ENCODE results near the gene TRPM3.

Gene TRPM3

DNA sequence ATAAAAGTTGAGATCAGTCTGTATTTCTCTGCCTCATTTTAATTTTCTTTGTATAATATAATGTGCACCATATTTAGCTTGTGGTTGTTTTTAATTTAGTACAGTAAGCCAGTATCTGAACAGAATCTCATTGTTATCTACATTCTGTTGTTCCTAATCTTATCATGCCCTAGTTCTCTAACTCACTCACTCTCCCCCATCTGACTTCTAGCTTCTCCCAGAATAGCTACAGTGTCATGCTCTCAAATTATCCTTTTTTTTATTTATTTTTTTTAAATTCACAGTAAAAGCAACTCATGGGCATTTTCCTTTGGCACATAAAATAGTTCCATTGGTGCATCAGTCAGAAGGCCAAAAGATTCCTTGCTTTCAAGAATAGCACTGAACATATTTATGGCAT is 156.6 kb downstream of the TRPM3 start:
- peak in 1 of 2 donors; percentile 13 for DNase-seq
- H3K23ac ChIP-seq (ENCODE audit: low read length): no peak overlapping the region
- H3K9ac ChIP-seq (ENCODE audit: low read length): no peak overlapping the region
- no peaks in the 10 kb centered on the region for H3K27me3 ChIP-seq (ENCODE audit: insufficient read depth, low read length)
- H3K4me1 ChIP-seq (ENCODE audit: control insufficient read depth in 1 of 2, insufficient read depth in 2 of 2, low read length in 2 of 2): peaks cover 0 to 2% of the 10 kb centered on the region in 2 experiments
- no peaks in the 10 kb centered on the region for H3K79me2 ChIP-seq (ENCODE audit: control insufficient read depth, insufficient read depth, low read length, poor library complexity)
- H4K12ac ChIP-seq (ENCODE audit: low read depth, low read length): no peak overlapping the region
- no peaks in the 10 kb centered on the region for H3K79me1 ChIP-seq (ENCODE audit: low read length)
- no peak overlapping the region for H2AFZ ChIP-seq (ENCODE audit: insufficient read depth, low read length, poor library complexity)
- no peaks in the 10 kb centered on the region for H3K36me3 ChIP-seq (ENCODE audit: control insufficient read depth in 1 of 2, insufficient read depth in 2 of 2, low read length in 2 of 2)
- no peak overlapping the region for H2BK120ac ChIP-seq (ENCODE audit: insufficient read depth, low read length, poor library complexity)
- no peak overlapping the region for H2AK5ac ChIP-seq (ENCODE audit: low read length)
- H4K91ac ChIP-seq (ENCODE audit: low read depth, low read length): no peak overlapping the region
- H3K18ac ChIP-seq (ENCODE audit: low read length): no peak overlapping the region
- no peak overlapping the region for H3K4me2 ChIP-seq (ENCODE audit: low read length)
- H3K9me3 ChIP-seq (ENCODE audit: insufficient read depth, low read depth, low read length): no peaks in the 10 kb centered on the region
- H2BK5ac ChIP-seq (ENCODE audit: low read depth, low read length, poor library complexity): no peak overlapping the region
- H2BK12ac ChIP-seq (ENCODE audit: low read length): no peak overlapping the region
- H3K14ac ChIP-seq (ENCODE audit: low read length): no peak overlapping the region
- H3K4ac ChIP-seq (ENCODE audit: low read depth, low read length): no peak overlapping the region
- H4K8ac ChIP-seq (ENCODE audit: low read depth, low read length): no peak overlapping the region
- no peak overlapping the region for H3K27ac ChIP-seq (ENCODE audit: low read depth, low read length)
- no peak overlapping the region for H3K4me3 ChIP-seq (ENCODE audit: low read depth, low read length)

DNA sequence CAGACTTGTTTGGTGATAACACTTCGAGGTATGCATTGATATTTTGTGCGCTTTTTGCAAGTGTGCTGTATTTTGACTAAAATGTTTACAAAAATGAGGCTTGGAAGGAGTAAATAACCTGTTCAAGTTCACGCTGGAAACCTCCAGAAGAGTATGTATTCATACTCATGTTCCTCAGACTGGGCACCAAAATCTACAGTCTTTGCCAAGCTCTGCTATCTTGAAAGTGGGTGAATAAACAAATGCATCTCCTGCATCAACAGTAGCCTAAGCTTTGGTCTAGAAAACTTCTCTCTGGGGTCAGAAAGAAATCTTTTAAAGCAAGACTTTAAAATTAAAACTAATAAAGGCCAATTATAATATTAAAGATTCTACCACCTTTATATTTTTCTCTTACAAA is 157.9 kb downstream of the TRPM3 start:
- Histone ChIP-seq H3K79me1 (ENCODE audit: low read length) (no peaks in the 10 kb centered on the region), H3K23ac (ENCODE audit: low read length) (no peak overlapping the region), H3K27ac (ENCODE audit: low read depth, low read length) (no peak overlapping the region), H3K14ac (ENCODE audit: low read length) (no peak overlapping the region), H2BK12ac (ENCODE audit: low read length) (no peak overlapping the region), H4K12ac (ENCODE audit: low read depth, low read length) (no peak overlapping the region), H2BK120ac (ENCODE audit: insufficient read depth, low read length, poor library complexity) (no peak overlapping the region), H2AFZ (ENCODE audit: insufficient read depth, low read length, poor library complexity) (no peak overlapping the region), H3K4me3 (ENCODE audit: low read depth, low read length) (no peak overlapping the region), H4K8ac (ENCODE audit: low read depth, low read length) (no peak overlapping the region), H4K91ac (ENCODE audit: low read depth, low read length) (no peak overlapping the region), H3K4me1 (ENCODE audit: control insufficient read depth in 1 of 2, insufficient read depth in 2 of 2, low read length in 2 of 2) (peaks cover 0 to 2% of the 10 kb centered on the region in 2 experiments), H3K18ac (ENCODE audit: low read length) (no peak overlapping the region), H3K27me3 (ENCODE audit: insufficient read depth, low read length) (no peaks in the 10 kb centered on the region), H3K79me2 (ENCODE audit: control insufficient read depth, insufficient read depth, low read length, poor library complexity) (no peaks in the 10 kb centered on the region), H3K4ac (ENCODE audit: low read depth, low read length) (no peak overlapping the region), H3K36me3 (ENCODE audit: control insufficient read depth in 1 of 2, insufficient read depth in 2 of 2, low read length in 2 of 2) (no peaks in the 10 kb centered on the region), H3K9ac (ENCODE audit: low read length) (no peak overlapping the region), H3K4me2 (ENCODE audit: low read length) (no peak overlapping the region), H2AK5ac (ENCODE audit: low read length) (no peak overlapping the region), H3K9me3 (ENCODE audit: insufficient read depth, low read depth, low read length) (no peaks in the 10 kb centered on the region), H2BK5ac (ENCODE audit: low read depth, low read length, poor library complexity) (no peak overlapping the region)
- DNase-seq: no peak
- no CpG with 5 or more reads among the region's 3 CpGs for WGBS (ENCODE audit: extremely low coverage, insufficient coverage, insufficient read length)

DNA sequence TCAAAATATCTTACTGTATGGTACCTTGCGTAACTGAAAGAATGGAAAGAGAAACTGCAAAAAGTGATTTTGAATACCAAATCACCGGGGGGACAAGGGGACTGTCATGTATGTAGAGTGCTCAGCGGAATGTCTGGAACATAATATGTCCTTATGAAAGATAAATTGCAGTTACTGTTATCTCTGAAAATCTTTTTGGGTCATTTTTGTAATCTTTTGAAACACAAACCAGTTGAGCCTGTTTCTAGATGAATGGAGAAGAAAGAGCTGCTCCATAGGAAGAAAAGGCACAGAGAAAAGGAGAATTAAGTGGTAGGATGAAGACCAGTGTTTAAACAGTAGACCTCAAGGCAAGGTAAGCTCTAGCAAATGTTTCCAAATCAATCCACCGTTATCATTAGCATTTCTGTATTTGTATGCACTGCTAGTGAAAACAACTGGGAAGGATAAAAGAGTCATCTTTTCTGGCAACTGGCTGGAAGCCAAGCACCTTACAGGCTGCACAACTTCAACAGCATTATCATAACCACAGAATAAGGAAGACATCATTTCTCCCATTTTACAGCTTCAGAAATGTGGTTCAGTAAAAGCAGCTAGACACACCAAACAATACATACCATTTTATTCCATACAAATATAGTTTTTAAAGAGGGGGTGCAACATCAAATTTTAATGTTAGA is 158.5 kb downstream of the TRPM3 start:
- no peaks in the 10 kb centered on the region for H3K27me3 ChIP-seq (ENCODE audit: insufficient read depth, low read length)
- no peaks in the 10 kb centered on the region for H3K79me1 ChIP-seq (ENCODE audit: low read length)
- no CpG with 5 or more reads among the region's 4 CpGs for WGBS (ENCODE audit: extremely low coverage, insufficient coverage, insufficient read length)
- H2AK5ac ChIP-seq (ENCODE audit: low read length): no peak overlapping the region
- H2BK5ac ChIP-seq (ENCODE audit: low read depth, low read length, poor library complexity): no peak overlapping the region
- no peak overlapping the region for H4K91ac ChIP-seq (ENCODE audit: low read depth, low read length)
- no peak overlapping the region for H2BK12ac ChIP-seq (ENCODE audit: low read length)
- H3K36me3 ChIP-seq (ENCODE audit: control insufficient read depth in 1 of 2, insufficient read depth in 2 of 2, low read length in 2 of 2): no peaks in the 10 kb centered on the region
- no peaks in the 10 kb centered on the region for H3K79me2 ChIP-seq (ENCODE audit: control insufficient read depth, insufficient read depth, low read length, poor library complexity)
- no peaks in the 10 kb centered on the region for H3K9me3 ChIP-seq (ENCODE audit: insufficient read depth, low read depth, low read length)
- H3K9ac ChIP-seq (ENCODE audit: low read length): no peak overlapping the region
- no peak overlapping the region for H3K4me2 ChIP-seq (ENCODE audit: low read length)
- H2BK120ac ChIP-seq (ENCODE audit: insufficient read depth, low read length, poor library complexity): no peak overlapping the region
- no peak overlapping the region for H4K12ac ChIP-seq (ENCODE audit: low read depth, low read length)
- H3K27ac ChIP-seq (ENCODE audit: low read depth, low read length): no peak overlapping the region
- peak; percentile 11 to 93 for DNase-seq
- peaks cover 0 to 2% of the 10 kb centered on the region in 2 experiments for H3K4me1 ChIP-seq (ENCODE audit: control insufficient read depth in 1 of 2, insufficient read depth in 2 of 2, low read length in 2 of 2)
- no peak overlapping the region for H3K4ac ChIP-seq (ENCODE audit: low read depth, low read length)
- no peak overlapping the region for H3K18ac ChIP-seq (ENCODE audit: low read length)
- no peak overlapping the region for H2AFZ ChIP-seq (ENCODE audit: insufficient read depth, low read length, poor library complexity)
- no peak overlapping the region for H3K4me3 ChIP-seq (ENCODE audit: low read depth, low read length)
- no peak overlapping the region for H3K23ac ChIP-seq (ENCODE audit: low read length)
- H3K14ac ChIP-seq (ENCODE audit: low read length): no peak overlapping the region
- no peak overlapping the region for H4K8ac ChIP-seq (ENCODE audit: low read depth, low read length)

DNA sequence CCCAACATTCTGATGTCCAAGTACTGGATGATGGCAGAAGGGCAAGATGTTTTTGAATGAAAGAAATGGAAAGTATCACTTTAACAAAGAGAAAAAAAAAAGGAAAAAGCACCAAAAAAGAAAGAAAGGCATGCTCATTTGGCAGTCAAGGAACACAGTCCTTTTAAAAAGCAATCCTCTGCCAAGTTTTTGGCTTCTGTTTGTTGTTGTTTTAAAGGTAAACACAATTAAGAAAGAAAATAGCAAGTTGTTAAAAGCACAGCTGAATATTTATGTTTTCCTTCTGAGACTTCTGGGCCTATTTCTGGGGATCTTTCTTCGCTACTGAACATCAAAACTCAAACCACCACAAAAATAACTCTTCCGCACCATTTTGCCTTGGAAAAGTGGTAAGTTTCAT is 162.1 kb downstream of the TRPM3 start:
- H3K27me3 ChIP-seq (ENCODE audit: insufficient read depth, low read length): no peaks in the 10 kb centered on the region
- no peak overlapping the region for H3K23ac ChIP-seq (ENCODE audit: low read length)
- H4K12ac ChIP-seq (ENCODE audit: low read depth, low read length): no peak overlapping the region
- no peak overlapping the region for H3K27ac ChIP-seq (ENCODE audit: low read depth, low read length)
- H3K4me2 ChIP-seq (ENCODE audit: low read length): no peak overlapping the region
- H3K36me3 ChIP-seq (ENCODE audit: control insufficient read depth in 1 of 2, insufficient read depth in 2 of 2, low read length in 2 of 2): no peaks in the 10 kb centered on the region
- WGBS (ENCODE audit: extremely low coverage, insufficient coverage, insufficient read length): no CpG with 5 or more reads among the region's 2 CpGs
- H3K18ac ChIP-seq (ENCODE audit: low read length): no peak overlapping the region
- H4K8ac ChIP-seq (ENCODE audit: low read depth, low read length): no peak overlapping the region
- H3K4me1 ChIP-seq (ENCODE audit: control insufficient read depth in 1 of 2, insufficient read depth in 2 of 2, low read length in 2 of 2): peaks cover 3 to 5% of the 10 kb centered on the region in 2 experiments
- DNase-seq: no peak
- no peak overlapping the region for H3K4ac ChIP-seq (ENCODE audit: low read depth, low read length)
- no peak overlapping the region for H2AFZ ChIP-seq (ENCODE audit: insufficient read depth, low read length, poor library complexity)
- H3K79me1 ChIP-seq (ENCODE audit: low read length): no peaks in the 10 kb centered on the region
- no peak overlapping the region for H2BK120ac ChIP-seq (ENCODE audit: insufficient read depth, low read length, poor library complexity)
- H3K4me3 ChIP-seq (ENCODE audit: low read depth, low read length): no peak overlapping the region
- no peak overlapping the region for H3K14ac ChIP-seq (ENCODE audit: low read length)
- H3K9ac ChIP-seq (ENCODE audit: low read length): no peak overlapping the region
- no peaks in the 10 kb centered on the region for H3K9me3 ChIP-seq (ENCODE audit: insufficient read depth, low read depth, low read length)
- no peak overlapping the region for H2BK5ac ChIP-seq (ENCODE audit: low read depth, low read length, poor library complexity)
- H4K91ac ChIP-seq (ENCODE audit: low read depth, low read length): no peak overlapping the region
- H2BK12ac ChIP-seq (ENCODE audit: low read length): no peak overlapping the region
- H3K79me2 ChIP-seq (ENCODE audit: control insufficient read depth, insufficient read depth, low read length, poor library complexity): no peaks in the 10 kb centered on the region
- H2AK5ac ChIP-seq (ENCODE audit: low read length): no peak overlapping the region
